HG03064 (cell line): ENCODE data around the gene PTPRT.

Experiments
- ATAC-seq: cut with Tn5 transposase; IDR thresholded peaks from one replicate; pipeline ENCODE4 v1.9.1; 2021; ENCODE audit warnings: low read depth; ENCODE audit not compliant: unreplicated experiment

The PTPRT gene

DNA sequence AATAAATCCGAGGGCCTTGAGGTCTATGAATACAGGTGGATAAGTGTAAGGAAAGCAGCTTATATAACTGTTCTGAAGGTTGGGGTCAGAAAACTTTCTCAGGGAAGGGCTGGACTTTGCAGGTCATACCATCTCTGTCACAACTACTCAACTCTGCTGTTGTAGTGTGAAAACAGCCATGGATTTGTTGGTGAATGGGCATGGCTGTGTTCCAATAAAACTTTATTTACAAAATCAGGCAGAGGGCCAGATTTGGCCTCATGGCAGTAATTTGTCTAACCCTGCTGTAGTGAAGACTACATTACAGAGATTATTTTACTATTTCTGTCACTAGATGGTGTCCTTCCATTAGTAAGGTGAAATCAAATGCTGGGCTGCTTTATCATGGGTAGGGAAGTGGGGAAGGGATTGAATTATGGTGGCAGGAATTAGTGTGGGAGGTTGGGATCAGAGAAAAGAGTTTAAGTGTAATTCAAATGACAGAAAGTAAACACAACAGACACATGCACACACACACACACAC is 1161.9 kb downstream of the PTPRT start:
- ATAC-seq = no peak

DNA sequence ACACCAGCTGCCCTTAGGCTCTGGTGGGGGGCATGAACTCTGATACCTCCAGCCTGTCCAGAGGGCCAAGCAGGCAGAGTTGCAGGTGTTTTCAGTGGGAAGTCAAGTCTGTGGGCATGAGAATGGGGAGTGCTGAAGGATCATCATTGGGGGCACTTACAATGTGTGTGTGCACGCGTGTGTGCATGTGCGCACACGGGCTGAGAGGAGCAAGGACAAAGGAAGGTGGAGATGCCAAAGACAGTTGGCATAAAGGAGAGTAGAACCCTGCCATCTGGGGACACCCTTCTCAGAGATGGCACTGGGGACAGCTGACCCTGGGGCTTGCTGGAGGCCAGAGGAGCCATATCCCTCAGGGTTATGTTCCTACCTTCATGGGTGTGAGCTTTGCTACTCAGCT is 1163.1 kb downstream of the PTPRT start:
- no peak for ATAC-seq

DNA sequence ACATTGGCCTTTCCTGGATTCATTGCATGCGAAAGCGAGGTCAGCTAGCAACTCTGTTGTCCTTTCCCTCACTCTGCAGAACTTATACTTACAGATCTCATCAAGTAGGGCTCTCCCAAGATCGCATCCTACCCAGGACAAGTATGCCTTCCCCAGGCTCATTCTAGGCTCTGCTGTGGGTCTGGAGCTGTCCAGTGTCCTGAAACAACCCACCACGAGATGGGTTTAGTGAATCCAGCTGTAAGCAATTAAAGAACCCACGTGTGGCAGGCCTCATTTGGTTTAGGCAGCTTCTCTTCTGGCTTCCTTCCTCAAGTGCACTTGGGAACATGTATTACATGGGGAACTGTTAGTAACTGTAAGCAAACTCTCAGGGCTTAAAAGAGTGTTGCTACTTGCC is 1165.1 kb downstream of the PTPRT start:
- ATAC-seq = no peak
